WTC11 (cell line): ENCODE data around the gene CLASP1. TPM values are rescaled to one million over a fixed set of nuclear protein-coding genes. Genes with fewer than 3 reads are reported as not detected.

Experiments
- ATAC-seq: fragments of 200-7000 bp; cut with Tn5 transposase; 2 replicates; pipeline ENCODE4 v1.10.0; 2021; ENCODE audit warnings: mild to moderate bottlenecking, moderate library complexity
- CTCF ChIA-PET: fragments of 300-600 bp; sonication (Branson Sonifier 250); formaldehyde crosslinking; loops from one replicate; lab custom pipeline; 2021; ENCODE audit warnings: antibody characterized with exemption; lab: Charles Lee
- POLR2A ChIA-PET: fragments of 350-600 bp; sonication (Branson Sonifier 250); formaldehyde crosslinking; loops from one replicate; lab custom pipeline; 2021; ENCODE audit warnings: antibody characterized with exemption; lab: Charles Lee
- DNase-seq: peaks from one replicate; pipeline ENCODE4 v3.0.0; 2021; ENCODE audit warnings: low spot score
- H3K27ac Mint-ChIP-seq: 2 replicates; pipeline ENCODE4 v1.8.0; 2021; ENCODE audit warnings: mixed read lengths
- H3K27me3 Mint-ChIP-seq: 2 replicates; pipeline ENCODE4 v1.8.0; 2021; ENCODE audit warnings: low read depth, mild to moderate bottlenecking, moderate library complexity, mixed read lengths
- H3K36me3 Mint-ChIP-seq: 2 replicates; pipeline ENCODE4 v1.8.0; 2021; ENCODE audit warnings: mixed read lengths
- H3K4me1 Mint-ChIP-seq: 2 replicates; pipeline ENCODE4 v1.8.0; 2022; ENCODE audit warnings: mixed read lengths
- H3K4me3 Mint-ChIP-seq: 2 replicates; pipeline ENCODE4 v1.8.0; 2021; ENCODE audit warnings: mild to moderate bottlenecking, moderate library complexity, mixed read lengths
- H3K9me3 Mint-ChIP-seq: 2 replicates; pipeline ENCODE4 v1.8.0; 2021; ENCODE audit warnings: mixed read lengths
- ATF1 ChIP-seq: sonication (generic); formaldehyde crosslinking; IDR thresholded peaks from 2 replicates; pipeline ENCODE4 v1.8.1; 2023; ENCODE audit warnings: mild to moderate bottlenecking, moderate library complexity, missing genetic modification reagents
- ATF3 ChIP-seq: sonication (generic); formaldehyde crosslinking; conservative IDR thresholded peaks from 2 replicates; pipeline ENCODE4 v1.8.1; 2022; ENCODE audit warnings: mild to moderate bottlenecking, missing genetic modification reagents
- ATF6 ChIP-seq: sonication (generic); formaldehyde crosslinking; IDR thresholded peaks from 2 replicates; pipeline ENCODE4 v1.8.1; 2023; ENCODE audit warnings: mild to moderate bottlenecking, missing genetic modification reagents
- CDX4 ChIP-seq: fragments of 250-450 bp; sonication (Bioruptor Pico); IDR thresholded peaks from 2 replicates; pipeline ENCODE4 v1.9.0; 2021; ENCODE audit warnings: moderate library complexity, mild to moderate bottlenecking, inconsistent platforms, borderline replicate concordance
- EMX1 ChIP-seq: fragments of 250-450 bp; sonication (Bioruptor Pico); IDR thresholded peaks from 2 replicates; pipeline ENCODE4 v1.8.0; 2021; ENCODE audit warnings: mild to moderate bottlenecking
- ESRRA ChIP-seq: sonication (generic); formaldehyde crosslinking; IDR thresholded peaks from 2 replicates; pipeline ENCODE4 v1.8.1; 2022; ENCODE audit warnings: mild to moderate bottlenecking, missing genetic modification reagents, borderline replicate concordance
- FOXK1 ChIP-seq: sonication (generic); formaldehyde crosslinking; IDR thresholded peaks from 2 replicates; pipeline ENCODE4 v1.8.0; 2022; ENCODE audit warnings: mild to moderate bottlenecking, moderate library complexity, missing genetic modification reagents
- GRHL2 ChIP-seq: fragments of 250-450 bp; sonication (Bioruptor Pico); IDR thresholded peaks from 2 replicates; pipeline ENCODE4 v1.8.0; 2022; ENCODE audit warnings: mild to moderate bottlenecking, moderate library complexity; ENCODE audit not compliant: insufficient replicate concordance, severe bottlenecking
- GTF2I ChIP-seq: fragments of 250-450 bp; sonication (Bioruptor Pico); conservative IDR thresholded peaks from 2 replicates; pipeline ENCODE4 v1.4.0; 2021; ENCODE audit warnings: mild to moderate bottlenecking
- HMGA2 ChIP-seq: fragments of 250-450 bp; sonication (Bioruptor Pico); IDR thresholded peaks from 2 replicates; pipeline ENCODE4 v1.4.0; 2021; ENCODE audit warnings: mild to moderate bottlenecking, moderate library complexity
- IRF2 ChIP-seq: sonication (generic); formaldehyde crosslinking; IDR thresholded peaks from 2 replicates; pipeline ENCODE4 v1.8.0; 2022; ENCODE audit warnings: low read depth, missing genetic modification reagents, borderline replicate concordance
- JAZF1 ChIP-seq: fragments of 250-450 bp; sonication (Bioruptor Pico); IDR thresholded peaks from 2 replicates; pipeline ENCODE4 v1.9.0; 2021; ENCODE audit warnings: moderate library complexity, mild to moderate bottlenecking, inconsistent platforms
- JUN ChIP-seq: sonication (generic); formaldehyde crosslinking; IDR thresholded peaks from 2 replicates; pipeline ENCODE4 v1.8.0; 2023; ENCODE audit warnings: mild to moderate bottlenecking, missing genetic modification reagents
- KAT7 ChIP-seq: sonication (generic); formaldehyde crosslinking; IDR thresholded peaks from 2 replicates; pipeline ENCODE4 v1.8.1; 2023; ENCODE audit warnings: missing genetic modification reagents, mild to moderate bottlenecking, borderline replicate concordance
- NR1H2 ChIP-seq: sonication (generic); formaldehyde crosslinking; IDR thresholded peaks from 2 replicates; pipeline ENCODE4 v1.9.0; 2021; ENCODE audit warnings: mild to moderate bottlenecking, moderate library complexity, missing genetic modification reagents
- NR3C1 ChIP-seq: sonication (generic); formaldehyde crosslinking; conservative IDR thresholded peaks from 2 replicates; pipeline ENCODE4 v1.8.1; 2023; ENCODE audit warnings: low read depth, mild to moderate bottlenecking, missing genetic modification reagents
- PRRX2 ChIP-seq: fragments of 250-450 bp; sonication (Bioruptor Pico); IDR thresholded peaks from 2 replicates; pipeline ENCODE4 v1.8.0; 2021; ENCODE audit warnings: mild to moderate bottlenecking
- RELA ChIP-seq: sonication (generic); formaldehyde crosslinking; IDR thresholded peaks from 2 replicates; pipeline ENCODE4 v1.8.1; 2022; ENCODE audit warnings: missing genetic modification reagents, mild to moderate bottlenecking, borderline replicate concordance
- SP1 ChIP-seq: sonication (generic); formaldehyde crosslinking; conservative IDR thresholded peaks from 2 replicates; pipeline ENCODE4 v1.8.1; 2022; ENCODE audit warnings: missing genetic modification reagents
- TP53 ChIP-seq: sonication (generic); formaldehyde crosslinking; IDR thresholded peaks from 2 replicates; pipeline ENCODE4 v1.8.1; 2023; ENCODE audit warnings: mild to moderate bottlenecking, missing genetic modification reagents
- ZNF281 ChIP-seq: sonication (generic); formaldehyde crosslinking; IDR thresholded peaks from 2 replicates; pipeline ENCODE4 v1.8.0; 2023; ENCODE audit warnings: mild to moderate bottlenecking, missing genetic modification reagents
- ZNF423 ChIP-seq: fragments of 250-450 bp; sonication (Bioruptor Pico); IDR thresholded peaks from 2 replicates; pipeline ENCODE4 v2.1.2; 2022; ENCODE audit warnings: mild to moderate bottlenecking, moderate library complexity
- ZNF425 ChIP-seq: fragments of 250-450 bp; sonication (Bioruptor Pico); conservative IDR thresholded peaks from 2 replicates; pipeline ENCODE4 v1.9.0; 2021; ENCODE audit warnings: mild to moderate bottlenecking
- ZNF671 ChIP-seq: fragments of 250-450 bp; sonication (Bioruptor Pico); IDR thresholded peaks from 2 replicates; pipeline ENCODE4 v1.8.0; 2021; ENCODE audit warnings: mild to moderate bottlenecking
- total RNA-seq: library from RNA; stranded (reverse); gene quantifications from 3 replicates; pipeline ENCODE4 v1.2.3, GENCODE V29; 2021

CLASP1 gene
- total RNA-seq, 1 experiment from 2014 or later, result 50.0 TPM

- no peak for TF ChIP-seq ATF6 (CRISPR knock-in tag)
- TF ChIP-seq ATF3 (CRISPR knock-in tag), result no peak
- TF ChIP-seq FOXK1 (CRISPR knock-in tag), result no peak
- TF ChIP-seq SP1 (CRISPR knock-in tag), result no peak
- no peak for TF ChIP-seq JAZF1
- TF ChIP-seq ZNF281, result no peak
- no peak for TF ChIP-seq EMX1
- TF ChIP-seq NR1H2 (CRISPR knock-in tag), result no peak
These were observed 230.1 kb downstream of the CLASP1 start (continued) for GRCh38 chr2:121419081-121419699.

- ATAC-seq, result no peak
- ChIA-PET POLR2A (no interaction called here), CTCF (no interaction called here)
- Mint-ChIP-seq H3K27me3 (no peaks in the 10 kb centered on the region), H3K27ac (0 out of 2 replicates have a peak overlapping the region, but pooled peaks have one; percentile 15), H3K4me1 (no peaks in the 10 kb centered on the region), H3K36me3 (peaks cover 12% of the 10 kb centered on the region), H3K9me3 (no peaks in the 10 kb centered on the region)
- DNase-seq, result no peak
- TF ChIP-seq ZNF425 (CRISPR knock-in tag), result no peak
- no peak for TF ChIP-seq CDX4 (CRISPR knock-in tag)
- no peak for TF ChIP-seq GTF2I (CRISPR knock-in tag)
- no peak for TF ChIP-seq SP1 (CRISPR knock-in tag)
- no peak for TF ChIP-seq ESRRA (CRISPR knock-in tag)
- TF ChIP-seq KAT7 (CRISPR knock-in tag), result no peak
- no peak for TF ChIP-seq HMGA2 (CRISPR knock-in tag)
- no peak for TF ChIP-seq PRRX2
- no peak for TF ChIP-seq ATF3 (CRISPR knock-in tag)
- TF ChIP-seq GRHL2, result no peak
- TF ChIP-seq RELA (CRISPR knock-in tag), result no peak
- TF ChIP-seq IRF2, result no peak
- no peak for TF ChIP-seq JUN (CRISPR knock-in tag)
- TF ChIP-seq ZNF281, result no peak
- TF ChIP-seq NR3C1 (CRISPR knock-in tag), result no peak
- no peak for TF ChIP-seq ZNF671 (CRISPR knock-in tag)
- no peak for TF ChIP-seq TP53 (CRISPR knock-in tag)
- no peak for TF ChIP-seq ATF1 (CRISPR knock-in tag)
- TF ChIP-seq ZNF423, result no peak
- TF ChIP-seq, all 79 proteins: peak for 0
- no peak overlapping the region for H3K4me3 Mint-ChIP-seq
These were observed 230.7 kb downstream of the CLASP1 start for GRCh38 chr2:121418494-121419058.
